ENCODE data around the gene F3. TPM values are rescaled to one million over a fixed set of nuclear protein-coding genes. Genes with fewer than 3 reads are reported as not detected.

Gene F3
- total RNA-seq, 3 donors from 2014 or later (not counting 1 experiment from before 2014, with no cell fraction given): 1.9 to 2.5 TPM; not detected in 1

DNA sequence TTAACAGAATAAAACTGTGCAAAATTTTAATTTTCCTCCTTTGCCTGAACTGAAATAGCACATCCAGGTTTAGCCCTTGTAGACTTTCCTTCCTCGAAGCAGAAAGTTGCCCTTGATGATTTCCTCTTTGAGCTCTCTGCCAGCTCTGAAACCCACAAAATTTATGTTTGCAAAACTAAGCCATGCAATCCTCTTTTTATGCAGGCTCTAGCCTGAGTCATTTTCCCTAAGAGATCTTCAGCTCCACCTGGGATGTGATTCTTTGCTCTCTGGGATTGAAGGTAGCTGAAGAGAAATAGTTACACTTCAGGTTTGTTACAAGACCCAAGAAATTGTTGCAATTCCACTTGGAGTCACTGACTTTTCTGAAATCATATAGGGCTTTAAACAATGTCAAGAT lies 1.4 kb upstream of the F3 start:
- peak overlapping the region; percentile 81 for H3K4me3 Mint-ChIP-seq
- H3K4me3 ChIP-seq (ENCODE audit: low read length): no peak overlapping the region
- intact Hi-C loops (cut with micrococcal nuclease): no loop called here
- no peak for ATAC-seq
- no peaks in the 10 kb centered on the region for H3K9me3 ChIP-seq (ENCODE audit: control insufficient read depth, insufficient read depth, low read length)
- no peaks in the 10 kb centered on the region for H3K36me3 Mint-ChIP-seq
- no peak overlapping the region for H3K27ac Mint-ChIP-seq
- H3K4me1 ChIP-seq (ENCODE audit: control insufficient read depth, insufficient read depth, low read length): peaks cover 12% of the 10 kb centered on the region
- TF ChIP-seq, protein P1, sequence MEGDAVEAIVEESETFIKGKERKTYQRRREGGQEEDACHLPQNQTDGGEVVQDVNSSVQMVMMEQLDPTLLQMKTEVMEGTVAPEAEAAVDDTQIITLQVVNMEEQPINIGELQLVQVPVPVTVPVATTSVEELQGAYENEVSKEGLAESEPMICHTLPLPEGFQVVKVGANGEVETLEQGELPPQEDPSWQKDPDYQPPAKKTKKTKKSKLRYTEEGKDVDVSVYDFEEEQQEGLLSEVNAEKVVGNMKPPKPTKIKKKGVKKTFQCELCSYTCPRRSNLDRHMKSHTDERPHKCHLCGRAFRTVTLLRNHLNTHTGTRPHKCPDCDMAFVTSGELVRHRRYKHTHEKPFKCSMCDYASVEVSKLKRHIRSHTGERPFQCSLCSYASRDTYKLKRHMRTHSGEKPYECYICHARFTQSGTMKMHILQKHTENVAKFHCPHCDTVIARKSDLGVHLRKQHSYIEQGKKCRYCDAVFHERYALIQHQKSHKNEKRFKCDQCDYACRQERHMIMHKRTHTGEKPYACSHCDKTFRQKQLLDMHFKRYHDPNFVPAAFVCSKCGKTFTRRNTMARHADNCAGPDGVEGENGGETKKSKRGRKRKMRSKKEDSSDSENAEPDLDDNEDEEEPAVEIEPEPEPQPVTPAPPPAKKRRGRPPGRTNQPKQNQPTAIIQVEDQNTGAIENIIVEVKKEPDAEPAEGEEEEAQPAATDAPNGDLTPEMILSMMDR (IDR thresholded peaks at IDR 0.05): no peak
- DNase-seq: no peak
- no peaks in the 10 kb centered on the region for H3K9me3 Mint-ChIP-seq
- peaks cover 14 to 21% of the 10 kb centered on the region in 2 donors for H3K4me1 Mint-ChIP-seq
- H3K36me3 ChIP-seq (ENCODE audit: control insufficient read depth, insufficient read depth, low read length): no peaks in the 10 kb centered on the region
- peaks cover 40 to 75% of the 10 kb centered on the region in 2 donors for H3K27me3 Mint-ChIP-seq (ENCODE audit: low read depth in 2 of 2)
- H3K27me3 ChIP-seq (ENCODE audit: control insufficient read depth, insufficient read depth, low read length): peaks cover 40% of the 10 kb centered on the region
- no peak overlapping the region for H3K27ac ChIP-seq (ENCODE audit: low read length)
- 6% methylated on average over 1 of the region's 1 CpG for WGBS (ENCODE audit: insufficient coverage)

DNA sequence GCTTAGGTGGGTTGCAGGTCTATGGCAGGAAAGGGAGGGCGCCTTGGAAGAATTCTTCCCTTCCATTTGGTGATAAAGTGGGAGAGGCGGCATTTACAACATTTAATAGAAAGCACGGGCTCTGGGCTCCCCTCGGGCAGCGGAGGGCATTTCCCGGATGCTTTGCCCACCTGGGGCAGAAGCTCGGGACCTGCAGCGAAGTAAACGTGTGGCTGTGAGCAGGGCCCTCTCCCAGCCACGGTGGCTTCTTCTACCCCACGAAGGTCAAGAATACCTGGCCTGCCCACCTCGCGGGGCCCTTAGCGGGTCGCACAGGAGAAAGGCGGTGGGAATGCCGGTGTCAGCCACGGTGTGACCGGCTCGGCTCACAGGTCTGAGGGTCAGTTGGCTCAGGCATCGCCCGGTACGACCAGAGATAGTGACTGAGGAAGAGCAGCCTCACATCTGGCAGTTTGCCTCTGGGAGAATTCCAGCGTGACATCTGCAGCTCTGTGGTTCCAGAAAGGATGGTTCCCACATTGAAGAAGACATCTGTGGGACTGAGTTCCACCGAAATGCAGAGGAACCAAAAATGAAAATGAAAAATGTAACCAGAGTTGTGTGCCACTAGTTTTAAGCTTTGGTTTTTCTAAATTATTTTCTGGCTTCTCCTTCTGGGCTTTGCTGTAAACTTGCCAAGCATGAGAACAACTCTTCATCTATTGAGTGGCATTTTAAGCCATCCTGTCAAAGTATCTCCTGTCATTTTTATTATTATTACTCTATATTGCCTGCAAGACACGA lies 720 bp upstream of the F3 start:
- H3K4me1 ChIP-seq (ENCODE audit: control insufficient read depth, insufficient read depth, low read length): peaks cover 12% of the 10 kb centered on the region
- Mint-ChIP-seq H3K4me3 (peak overlapping the region; percentile 81), H3K27me3 (ENCODE audit: low read depth in 2 of 2) (peaks cover 40 to 67% of the 10 kb centered on the region in 2 donors), H3K4me1 (peaks cover 14 to 21% of the 10 kb centered on the region in 2 donors), H3K36me3 (no peaks in the 10 kb centered on the region), H3K27ac (peak overlapping the region in 1 of 2 donors; percentile 69), H3K9me3 (no peaks in the 10 kb centered on the region)
- no peak for DNase-seq
- H3K4me3 ChIP-seq (ENCODE audit: low read length): peak overlapping the region; percentile 36
- H3K27me3 ChIP-seq (ENCODE audit: control insufficient read depth, insufficient read depth, low read length): peaks cover 38% of the 10 kb centered on the region
- H3K27ac ChIP-seq (ENCODE audit: low read length): no peak overlapping the region
- no peaks in the 10 kb centered on the region for H3K9me3 ChIP-seq (ENCODE audit: control insufficient read depth, insufficient read depth, low read length)
- peak; percentile 24 to 30 (median 30) for ATAC-seq
- no peaks in the 10 kb centered on the region for H3K36me3 ChIP-seq (ENCODE audit: control insufficient read depth, insufficient read depth, low read length)
- TF ChIP-seq, protein P1 (IDR thresholded peaks at IDR 0.05): no peak
- intact Hi-C loops (cut with micrococcal nuclease): no loop called here
- WGBS (ENCODE audit: insufficient coverage): 3% methylated on average over 24 of the region's 26 CpGs

DNA sequence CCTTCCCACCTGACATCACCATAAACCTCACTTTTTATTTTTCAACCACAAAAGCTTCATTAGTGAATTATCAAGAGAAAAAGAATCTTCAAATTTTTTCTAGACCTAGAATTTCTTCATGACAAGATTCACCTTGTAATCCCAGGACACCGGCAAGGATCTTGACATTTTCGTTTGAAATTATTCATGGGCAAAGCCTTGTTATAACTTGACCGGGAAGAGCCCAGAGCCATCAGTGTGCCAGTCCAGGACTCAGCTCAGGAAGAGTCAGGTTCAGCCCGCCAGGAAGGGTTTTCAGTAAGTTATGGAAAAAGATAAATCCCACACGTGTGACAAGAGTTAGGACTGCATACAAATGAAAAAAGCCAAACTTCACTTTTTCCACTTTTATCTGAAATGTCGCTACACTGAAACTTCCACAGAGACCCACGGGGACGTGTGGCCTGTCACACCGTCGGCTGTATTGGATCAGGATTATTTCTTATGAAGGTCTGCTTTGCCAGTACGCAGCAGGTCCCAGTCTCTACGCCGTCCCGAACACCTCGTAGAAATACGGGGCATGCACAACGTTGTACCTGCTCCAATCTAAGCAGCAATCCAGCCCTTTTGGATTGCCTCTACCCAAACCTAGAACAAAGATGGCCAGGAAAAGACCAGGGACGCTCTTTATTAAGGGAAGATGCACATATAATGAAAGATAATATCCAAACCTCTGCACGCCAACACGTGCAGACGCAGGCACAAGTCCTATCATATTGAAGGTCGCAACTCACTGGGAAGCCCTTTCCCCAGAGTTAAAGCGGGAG lies 916 bp downstream of the F3 start:
- Histone ChIP-seq H3K4me3 (ENCODE audit: low read length) (no peak overlapping the region), H3K27me3 (ENCODE audit: control insufficient read depth, insufficient read depth, low read length) (peaks cover 38% of the 10 kb centered on the region), H3K36me3 (ENCODE audit: control insufficient read depth, insufficient read depth, low read length) (no peaks in the 10 kb centered on the region)

More for the DNA sequence above, 916 bp downstream of the F3 start:
- no peaks in the 10 kb centered on the region for H3K9me3 Mint-ChIP-seq
- Histone ChIP-seq H3K9me3 (ENCODE audit: control insufficient read depth, insufficient read depth, low read length) (no peaks in the 10 kb centered on the region), H3K27ac (ENCODE audit: low read length) (no peak overlapping the region), H3K4me1 (ENCODE audit: control insufficient read depth, insufficient read depth, low read length) (peaks cover 12% of the 10 kb centered on the region)
- TF ChIP-seq, protein P1 (IDR thresholded peaks at IDR 0.05): no peak
- H3K27me3 Mint-ChIP-seq (ENCODE audit: low read depth in 2 of 2): peaks cover 43 to 58% of the 10 kb centered on the region in 2 donors
- H3K27ac Mint-ChIP-seq: no peak overlapping the region
- intact Hi-C loops (cut with micrococcal nuclease): no loop called here
- DNase-seq (no peak), ATAC-seq (no peak)
- H3K4me3 Mint-ChIP-seq: peak overlapping the region; percentile 78
- H3K4me1 Mint-ChIP-seq: peaks cover 14 to 21% of the 10 kb centered on the region in 2 donors
- no peaks in the 10 kb centered on the region for H3K36me3 Mint-ChIP-seq
- WGBS (ENCODE audit: insufficient coverage): 57% methylated on average over 23 of the region's 23 CpGs

Data from natural killer cell (primary cell).